ENCODE results near the gene CARM1.

Gene CARM1

DNA sequence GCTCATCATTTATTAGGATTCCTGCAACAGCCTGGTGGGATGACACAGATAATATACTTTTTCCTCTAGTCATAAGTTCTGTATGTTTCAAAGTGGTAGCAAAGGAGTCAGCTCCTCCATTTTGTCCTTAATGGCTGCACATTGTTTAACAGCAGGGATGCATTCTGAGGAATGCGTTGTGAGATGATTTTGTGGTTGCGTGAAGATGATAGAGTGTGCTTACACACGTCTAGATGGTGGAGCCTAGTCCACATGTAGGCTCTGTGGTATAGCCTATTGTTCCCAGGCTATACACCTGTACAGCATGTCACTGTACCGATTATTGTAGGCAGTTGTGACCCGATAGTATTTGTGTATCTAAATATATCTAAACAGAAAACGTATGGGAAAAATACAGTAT, 94.0 kb downstream of the CARM1 start:
- DNase-seq (ENCODE audit: low spot score in 2 of 2) (no peak), ATAC-seq (ENCODE audit: low read depth) (no peak)
- Mint-ChIP-seq H3K4me1 (peaks cover 42% of the 10 kb centered on the region), H3K27me3 (no peaks in the 10 kb centered on the region), H3K4me3 (no peak overlapping the region), H3K9me3 (no peaks in the 10 kb centered on the region), H3K36me3 (peaks cover 2% of the 10 kb centered on the region), H3K27ac (no peak overlapping the region)

DNA sequence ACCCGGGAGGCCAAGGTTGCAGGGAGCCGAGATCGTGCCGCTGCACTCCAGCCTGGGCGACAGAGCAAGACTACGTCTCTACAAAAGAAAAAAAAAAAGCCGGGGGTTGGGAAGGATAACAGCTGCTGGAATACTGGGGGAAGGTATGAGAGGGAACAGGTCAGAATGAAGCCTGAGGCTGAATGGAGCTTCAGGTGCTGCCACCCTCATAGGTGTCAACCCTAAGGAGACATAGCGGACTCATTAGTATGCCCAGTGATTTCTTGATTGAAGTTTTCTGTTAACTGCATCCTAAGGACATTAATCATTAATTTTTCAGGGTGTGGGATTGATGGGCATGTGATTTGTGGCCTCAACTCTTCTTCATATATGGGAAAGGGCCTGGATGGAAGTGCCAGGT, 95.5 kb downstream of the CARM1 start:
- Mint-ChIP-seq H3K4me3 (no peak overlapping the region), H3K27me3 (no peaks in the 10 kb centered on the region), H3K9me3 (no peaks in the 10 kb centered on the region), H3K36me3 (peaks cover 2% of the 10 kb centered on the region), H3K4me1 (peaks cover 42% of the 10 kb centered on the region), H3K27ac (no peak overlapping the region)
- ATAC-seq (ENCODE audit: low read depth) (no peak), DNase-seq (ENCODE audit: low spot score in 2 of 2) (no peak)

GRCh38 chr19:10968527-10969135, 97.3 kb downstream of the CARM1 start:
- no peak for DNase-seq (ENCODE audit: low spot score in 2 of 2)
- Mint-ChIP-seq H3K27ac (peak overlapping the region; percentile 85), H3K4me3 (peak overlapping the region; percentile 74)

GRCh38 chr19:10971107-10971726, 99.9 kb downstream of the CARM1 start:
- no peak for DNase-seq (ENCODE audit: low spot score in 2 of 2)
- Mint-ChIP-seq H3K4me3 (no peak overlapping the region), H3K27ac (no peak overlapping the region), H3K36me3 (peaks cover 4% of the 10 kb centered on the region), H3K4me1 (peaks cover 30% of the 10 kb centered on the region), H3K9me3 (no peaks in the 10 kb centered on the region), H3K27me3 (no peaks in the 10 kb centered on the region)
- ATAC-seq (ENCODE audit: low read depth) = no peak

More at GRCh38 chr19:10968527-10969135, 97.3 kb downstream of the CARM1 start:
- H3K4me1 Mint-ChIP-seq = peaks cover 35% of the 10 kb centered on the region
- no peaks in the 10 kb centered on the region for H3K9me3 Mint-ChIP-seq
- peak; percentile 70 for ATAC-seq (ENCODE audit: low read depth)
- no peaks in the 10 kb centered on the region for H3K27me3 Mint-ChIP-seq
- H3K36me3 Mint-ChIP-seq = peaks cover 2% of the 10 kb centered on the region

Data from memory B cell (primary cell).